ENCODE results near the gene AMN. TPM values are rescaled to one million over a fixed set of nuclear protein-coding genes. Genes with fewer than 3 reads are reported as not detected.

The AMN gene
- total and polyA plus RNA-seq, 7 donors = 42.0 to 78.1 (median 43.0) TPM; not detected in 4

- Histone ChIP-seq H3K4me1 (no peaks in the 10 kb centered on the region), H3K9me3 (no peaks in the 10 kb centered on the region), H3K27ac (no peak overlapping the region), H3K36me3 (peaks cover 37 to 100% (median 74%) of the 10 kb centered on the region in 4 donors), H3K4me3 (no peak overlapping the region), H3K27me3 (no peaks in the 10 kb centered on the region)
- no peak for DNase-seq
- 95% methylated on average over 13 of the region's 13 CpGs for WGBS, 2 donors
- TF ChIP-seq POLR2AphosphoS5 (IDR thresholded peaks at IDR 0.05) = no peak
- no peak for TF ChIP-seq EP300 (IDR thresholded peaks at IDR 0.05)
- TF ChIP-seq, protein P1, sequence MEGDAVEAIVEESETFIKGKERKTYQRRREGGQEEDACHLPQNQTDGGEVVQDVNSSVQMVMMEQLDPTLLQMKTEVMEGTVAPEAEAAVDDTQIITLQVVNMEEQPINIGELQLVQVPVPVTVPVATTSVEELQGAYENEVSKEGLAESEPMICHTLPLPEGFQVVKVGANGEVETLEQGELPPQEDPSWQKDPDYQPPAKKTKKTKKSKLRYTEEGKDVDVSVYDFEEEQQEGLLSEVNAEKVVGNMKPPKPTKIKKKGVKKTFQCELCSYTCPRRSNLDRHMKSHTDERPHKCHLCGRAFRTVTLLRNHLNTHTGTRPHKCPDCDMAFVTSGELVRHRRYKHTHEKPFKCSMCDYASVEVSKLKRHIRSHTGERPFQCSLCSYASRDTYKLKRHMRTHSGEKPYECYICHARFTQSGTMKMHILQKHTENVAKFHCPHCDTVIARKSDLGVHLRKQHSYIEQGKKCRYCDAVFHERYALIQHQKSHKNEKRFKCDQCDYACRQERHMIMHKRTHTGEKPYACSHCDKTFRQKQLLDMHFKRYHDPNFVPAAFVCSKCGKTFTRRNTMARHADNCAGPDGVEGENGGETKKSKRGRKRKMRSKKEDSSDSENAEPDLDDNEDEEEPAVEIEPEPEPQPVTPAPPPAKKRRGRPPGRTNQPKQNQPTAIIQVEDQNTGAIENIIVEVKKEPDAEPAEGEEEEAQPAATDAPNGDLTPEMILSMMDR (IDR thresholded peaks at IDR 0.05) = no peak
- TF ChIP-seq POLR2A (IDR thresholded peaks at IDR 0.05) = no peak
- intact Hi-C loops (cut with DNase I) = no loop called here
Observed at GRCh38 chr14:102968306-102968705, 45.8 kb downstream of the AMN start.

DNA sequence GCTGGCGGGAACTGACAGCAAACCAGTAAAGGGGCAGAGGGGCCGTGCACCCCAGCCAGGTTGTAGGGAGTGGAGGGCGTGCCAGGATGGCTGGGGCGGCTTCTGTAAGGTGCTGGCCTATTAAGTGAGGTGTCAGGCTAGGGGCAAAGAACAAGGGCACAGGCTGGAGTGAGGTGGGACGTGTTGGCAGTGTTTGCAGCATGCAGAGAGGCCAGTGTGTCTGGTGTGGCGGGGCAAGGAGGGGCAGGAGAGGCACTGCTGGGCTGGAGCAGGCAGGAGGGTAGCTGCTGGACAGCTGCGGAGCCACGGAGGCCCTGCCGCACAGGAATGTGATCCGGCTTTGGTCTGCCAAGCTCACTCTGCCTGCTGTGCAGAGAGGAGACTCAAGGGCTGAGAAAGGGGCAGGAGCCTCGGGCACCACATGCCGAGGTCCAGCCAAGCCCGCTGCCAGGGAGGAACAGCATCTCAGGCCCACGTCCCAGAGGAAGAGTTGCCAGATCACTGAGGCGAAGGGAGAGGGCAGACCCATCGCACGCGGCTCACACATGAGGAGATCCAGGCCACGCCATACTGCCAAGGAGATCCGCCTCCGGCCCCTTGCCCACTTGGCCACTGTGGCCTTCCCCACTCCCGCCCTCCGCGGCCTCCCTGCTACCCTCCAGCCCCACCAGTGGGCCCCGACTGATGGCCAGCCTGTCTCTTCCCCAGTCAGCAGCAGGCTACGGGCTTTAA lies 46.8 kb downstream of the AMN start:
- H3K9me3 ChIP-seq = no peaks in the 10 kb centered on the region
- no peak for DNase-seq
- TF ChIP-seq EP300 (IDR thresholded peaks at IDR 0.05) (no peak), POLR2A (IDR thresholded peaks at IDR 0.05) (no peak), POLR2AphosphoS5 (IDR thresholded peaks at IDR 0.05) (no peak)
- TF ChIP-seq, protein P1 (IDR thresholded peaks at IDR 0.05) = no peak
- no peaks in the 10 kb centered on the region for H3K4me1 ChIP-seq
- 96% methylated on average over 26 of the region's 26 CpGs for WGBS, 2 donors
- H3K27ac ChIP-seq = no peak overlapping the region
- no peak overlapping the region for H3K4me3 ChIP-seq
- intact Hi-C loops (cut with DNase I) = no loop called here
- H3K36me3 ChIP-seq = peaks cover 45 to 100% (median 73%) of the 10 kb centered on the region in 4 donors
- no peaks in the 10 kb centered on the region for H3K27me3 ChIP-seq

DNA sequence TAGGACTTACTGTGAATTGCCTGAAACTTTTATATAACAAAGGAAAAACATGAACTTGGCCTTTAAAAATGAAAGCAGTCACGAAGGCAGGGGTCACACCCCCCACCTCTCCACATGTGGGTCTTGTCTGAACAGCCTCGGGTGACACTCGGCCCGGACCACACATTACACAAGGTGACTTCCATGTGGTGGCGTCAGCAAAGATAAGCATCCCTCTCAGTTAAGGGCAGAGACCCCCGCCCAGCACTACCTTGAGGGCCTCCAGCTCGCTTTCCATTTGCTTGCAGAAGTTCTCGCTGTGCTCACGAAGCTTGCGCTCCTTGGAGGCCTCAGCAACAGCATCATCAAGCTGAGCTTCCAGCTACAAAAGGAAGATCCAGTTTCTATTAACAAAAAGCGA lies 47.4 kb downstream of the AMN start:
- Histone ChIP-seq H3K4me3 (no peak overlapping the region), H3K27ac (no peak overlapping the region), H3K4me1 (no peaks in the 10 kb centered on the region), H3K27me3 (no peaks in the 10 kb centered on the region), H3K36me3 (peaks cover 51 to 100% (median 75%) of the 10 kb centered on the region in 4 donors), H3K9me3 (no peaks in the 10 kb centered on the region)
- DNase-seq = no peak
- 93 to 96% methylated on average over 11 of the region's 11 CpGs for WGBS, 2 donors
- TF ChIP-seq POLR2A (IDR thresholded peaks at IDR 0.05) = no peak
- intact Hi-C loops (cut with DNase I) = no loop called here

DNA sequence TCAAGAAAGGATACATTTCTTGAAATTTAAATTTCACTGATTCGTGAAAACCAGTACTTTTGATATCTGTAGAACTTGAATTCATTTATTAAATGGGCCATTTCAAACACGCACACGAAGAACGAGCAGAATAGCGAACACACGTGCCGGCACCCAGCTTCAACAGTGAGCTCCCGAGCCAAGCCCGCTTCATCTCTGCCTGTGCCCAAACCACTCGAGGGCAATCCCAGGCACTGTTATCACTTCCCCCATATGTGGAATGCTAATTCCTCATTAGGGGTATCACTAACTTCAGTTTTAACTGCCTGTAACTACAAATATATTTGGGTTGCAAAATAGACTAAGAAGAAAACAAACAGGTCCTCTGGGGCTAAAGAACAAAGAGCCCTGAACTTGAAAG lies 48.0 kb downstream of the AMN start:
- TF ChIP-seq POLR2A (IDR thresholded peaks at IDR 0.05) = no peak
- TF ChIP-seq POLR2AphosphoS5 (IDR thresholded peaks at IDR 0.05) = no peak
- no peak for TF ChIP-seq EP300 (IDR thresholded peaks at IDR 0.05)
- TF ChIP-seq, protein P1 (IDR thresholded peaks at IDR 0.05) = no peak
- 94% methylated on average over 10 of the region's 10 CpGs for WGBS, 2 donors
- H3K4me3 ChIP-seq = no peak overlapping the region
- no peaks in the 10 kb centered on the region for H3K27me3 ChIP-seq
- no peak for DNase-seq
- intact Hi-C loops (cut with DNase I) = no loop called here
- no peak overlapping the region for H3K27ac ChIP-seq
- peaks cover 53 to 100% (median 77%) of the 10 kb centered on the region in 4 donors for H3K36me3 ChIP-seq
- H3K9me3 ChIP-seq = no peaks in the 10 kb centered on the region
- H3K4me1 ChIP-seq = no peaks in the 10 kb centered on the region

- no peak overlapping the region for H3K4me3 ChIP-seq
- no peak overlapping the region for H3K27ac ChIP-seq
- intact Hi-C loops (cut with DNase I) = no loop called here
- TF ChIP-seq EP300 (IDR thresholded peaks at IDR 0.05) (no peak), POLR2AphosphoS5 (IDR thresholded peaks at IDR 0.05) (no peak), POLR2A (IDR thresholded peaks at IDR 0.05) (no peak)
- TF ChIP-seq, protein P1 (IDR thresholded peaks at IDR 0.05) = no peak
- WGBS, 2 donors = 93 to 94% methylated on average over 9 of the region's 9 CpGs
- DNase-seq = no peak
- peaks cover 54 to 100% (median 79%) of the 10 kb centered on the region in 4 donors for H3K36me3 ChIP-seq
- H3K4me1 ChIP-seq = no peaks in the 10 kb centered on the region
- no peaks in the 10 kb centered on the region for H3K9me3 ChIP-seq
- H3K27me3 ChIP-seq = no peaks in the 10 kb centered on the region
Observed at GRCh38 chr14:102971314-102971713, 48.9 kb downstream of the AMN start.
